ENCODE data around the gene AMH. TPM values are rescaled to one million over a fixed set of nuclear protein-coding genes. Genes with fewer than 3 reads are reported as not detected.
A peak's percentile ranks its signal among the peaks of the same experiment; 100 is the strongest.

Gene AMH
- total RNA-seq, 3 donors from 2014 or later (not counting 1 experiment from before 2014, with no cell fraction given) = 0.55 to 2.1 (median 0.88) TPM

GRCh38 chr19:2223959-2224358 lies 25.2 kb upstream of the AMH start:
- Histone ChIP-seq H3K27ac (ENCODE audit: low read length) (no peak overlapping the region), H3K4me3 (ENCODE audit: low read length) (no peak overlapping the region), H3K9me3 (ENCODE audit: control insufficient read depth, insufficient read depth, low read length) (no peaks in the 10 kb centered on the region), H3K27me3 (ENCODE audit: control insufficient read depth, insufficient read depth, low read length) (no peaks in the 10 kb centered on the region), H3K36me3 (ENCODE audit: control insufficient read depth, insufficient read depth, low read length) (peaks cover 43% of the 10 kb centered on the region), H3K4me1 (ENCODE audit: control insufficient read depth, insufficient read depth, low read length) (peaks cover 7% of the 10 kb centered on the region)
- intact Hi-C loops (cut with micrococcal nuclease) = no loop called here
- ATAC-seq (peak; percentile 45 to 74 (median 71)), DNase-seq (peak in 1 of 2 donors; percentile 66)
- H3K36me3 Mint-ChIP-seq = no peaks in the 10 kb centered on the region
- WGBS (ENCODE audit: insufficient coverage) = 59% methylated on average over 14 of the region's 14 CpGs
- H3K27me3 Mint-ChIP-seq (ENCODE audit: low read depth in 2 of 2) = no peaks in the 10 kb centered on the region
- TF ChIP-seq CTCF (IDR thresholded peaks at IDR 0.05) = no peak
- peak overlapping the region; percentile 75 to 77 for H3K27ac Mint-ChIP-seq
- H3K9me3 Mint-ChIP-seq = no peaks in the 10 kb centered on the region
- peaks cover 6 to 11% of the 10 kb centered on the region in 2 donors for H3K4me1 Mint-ChIP-seq
- H3K4me3 Mint-ChIP-seq = no peak overlapping the region

- Histone ChIP-seq H3K36me3 (ENCODE audit: control insufficient read depth, insufficient read depth, low read length) (peaks cover 48% of the 10 kb centered on the region), H3K27me3 (ENCODE audit: control insufficient read depth, insufficient read depth, low read length) (no peaks in the 10 kb centered on the region), H3K4me3 (ENCODE audit: low read length) (no peak overlapping the region), H3K4me1 (ENCODE audit: control insufficient read depth, insufficient read depth, low read length) (peaks cover 7% of the 10 kb centered on the region), H3K9me3 (ENCODE audit: control insufficient read depth, insufficient read depth, low read length) (no peaks in the 10 kb centered on the region), H3K27ac (ENCODE audit: low read length) (no peak overlapping the region)
- H3K4me1 Mint-ChIP-seq = peaks cover 6 to 11% of the 10 kb centered on the region in 2 donors
- ATAC-seq (no peak), DNase-seq (no peak)
- no peaks in the 10 kb centered on the region for H3K27me3 Mint-ChIP-seq (ENCODE audit: low read depth in 2 of 2)
- no peak overlapping the region for H3K4me3 Mint-ChIP-seq
- intact Hi-C loops (cut with micrococcal nuclease) = no loop called here
- H3K27ac Mint-ChIP-seq = peak overlapping the region; percentile 11 to 77
- no peaks in the 10 kb centered on the region for H3K9me3 Mint-ChIP-seq
- no peak for TF ChIP-seq CTCF (IDR thresholded peaks at IDR 0.05)
- 95% methylated on average over 13 of the region's 13 CpGs for WGBS (ENCODE audit: insufficient coverage)
- no peaks in the 10 kb centered on the region for H3K36me3 Mint-ChIP-seq
These were observed 24.3 kb upstream of the AMH start for GRCh38 chr19:2224754-2225349.

GRCh38 chr19:2225415-2226050 lies 23.6 kb upstream of the AMH start:
- H3K36me3 ChIP-seq (ENCODE audit: control insufficient read depth, insufficient read depth, low read length) = peaks cover 48% of the 10 kb centered on the region
- no peaks in the 10 kb centered on the region for H3K36me3 Mint-ChIP-seq
- intact Hi-C loops (cut with micrococcal nuclease) = no loop called here

More at GRCh38 chr19:2225415-2226050, 23.6 kb upstream of the AMH start:
- Histone ChIP-seq H3K9me3 (ENCODE audit: control insufficient read depth, insufficient read depth, low read length) (no peaks in the 10 kb centered on the region), H3K27ac (ENCODE audit: low read length) (no peak overlapping the region), H3K4me1 (ENCODE audit: control insufficient read depth, insufficient read depth, low read length) (peaks cover 7% of the 10 kb centered on the region), H3K27me3 (ENCODE audit: control insufficient read depth, insufficient read depth, low read length) (no peaks in the 10 kb centered on the region), H3K4me3 (ENCODE audit: low read length) (no peak overlapping the region)
- DNase-seq = no peak
- Mint-ChIP-seq H3K27me3 (ENCODE audit: low read depth in 2 of 2) (no peaks in the 10 kb centered on the region), H3K27ac (no peak overlapping the region), H3K4me1 (peaks cover 6 to 11% of the 10 kb centered on the region in 2 donors), H3K4me3 (no peak overlapping the region), H3K9me3 (no peaks in the 10 kb centered on the region)
- ATAC-seq = no peak
- 97% methylated on average over 32 of the region's 32 CpGs for WGBS (ENCODE audit: insufficient coverage)
- TF ChIP-seq CTCF (IDR thresholded peaks at IDR 0.05) = no peak

All from natural killer cell (primary cell).